Esophagus muscularis mucosa (tissue), 3 donors: ENCODE data around the gene GCLC.

Experiments used
- POLR2AphosphoS5 ChIP-seq, 2 donors: sonication (generic); formaldehyde crosslinking; IDR thresholded peaks; one replicate each; pipeline ENCODE4 v1.6.1; 2017; ENCODE audit warnings: antibody characterized with exemption in 2 of 2
- TF ChIP-seq, protein P1 (sequence below), 3 experiments: fragments of 200-600 bp in 2 of 3; fragments of 450-650 bp in 1 of 3; sonication (generic) in 2 of 3; IDR thresholded peaks; one replicate each; pipeline ENCODE4 v1.5.1; 2017 to 2019; ENCODE audit warnings: antibody characterized with exemption in 3 of 3, mild to moderate bottlenecking in 2 of 3, moderate library complexity in 1 of 3

DNA sequence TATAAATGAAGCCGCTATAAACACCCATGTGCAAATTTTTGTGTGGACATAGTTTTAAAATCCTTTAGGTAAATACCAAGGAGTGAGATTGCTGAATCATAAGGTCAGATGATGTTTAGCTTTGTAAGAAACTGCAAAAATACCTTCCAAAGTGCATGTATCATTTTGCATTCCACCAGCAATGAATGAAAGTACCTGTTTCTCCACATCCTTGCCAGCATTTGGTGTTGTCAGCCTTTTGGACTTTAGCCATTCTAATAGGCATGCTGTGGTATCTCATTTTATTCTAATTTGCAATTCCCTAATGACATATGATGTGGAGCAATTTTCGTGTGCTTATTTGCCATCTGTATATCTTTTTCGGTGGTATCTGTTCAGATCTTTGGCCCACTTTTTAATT lies 93.7 kb downstream of the GCLC start:
- TF ChIP-seq, protein P1, sequence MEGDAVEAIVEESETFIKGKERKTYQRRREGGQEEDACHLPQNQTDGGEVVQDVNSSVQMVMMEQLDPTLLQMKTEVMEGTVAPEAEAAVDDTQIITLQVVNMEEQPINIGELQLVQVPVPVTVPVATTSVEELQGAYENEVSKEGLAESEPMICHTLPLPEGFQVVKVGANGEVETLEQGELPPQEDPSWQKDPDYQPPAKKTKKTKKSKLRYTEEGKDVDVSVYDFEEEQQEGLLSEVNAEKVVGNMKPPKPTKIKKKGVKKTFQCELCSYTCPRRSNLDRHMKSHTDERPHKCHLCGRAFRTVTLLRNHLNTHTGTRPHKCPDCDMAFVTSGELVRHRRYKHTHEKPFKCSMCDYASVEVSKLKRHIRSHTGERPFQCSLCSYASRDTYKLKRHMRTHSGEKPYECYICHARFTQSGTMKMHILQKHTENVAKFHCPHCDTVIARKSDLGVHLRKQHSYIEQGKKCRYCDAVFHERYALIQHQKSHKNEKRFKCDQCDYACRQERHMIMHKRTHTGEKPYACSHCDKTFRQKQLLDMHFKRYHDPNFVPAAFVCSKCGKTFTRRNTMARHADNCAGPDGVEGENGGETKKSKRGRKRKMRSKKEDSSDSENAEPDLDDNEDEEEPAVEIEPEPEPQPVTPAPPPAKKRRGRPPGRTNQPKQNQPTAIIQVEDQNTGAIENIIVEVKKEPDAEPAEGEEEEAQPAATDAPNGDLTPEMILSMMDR (IDR thresholded peaks at IDR 0.05), result no peak
- no peak for TF ChIP-seq POLR2AphosphoS5 (IDR thresholded peaks at IDR 0.05)
